GM10248 (cell line): ENCODE data around the gene FAM200B.

Experiments used
- CTCF ChIA-PET: fragments of 300-600 bp; sonication (Branson Sonifier 250); formaldehyde crosslinking; extraction: SDS; loops from one replicate; lab custom pipeline; 2021; ENCODE audit warnings: antibody characterized with exemption; lab: Yijun Ruan, JAX
- POLR2A ChIA-PET: fragments of 350-650 bp; sonication (Branson Sonifier 250); formaldehyde crosslinking; extraction: SDS; loops from one replicate; lab custom pipeline; 2020; ENCODE audit warnings: antibody characterized with exemption; lab: Yijun Ruan, JAX
- DNase-seq: peaks from one replicate; pipeline ENCODE4 v3.0.0; 2012; ENCODE audit errors: extremely low spot score
- CTCF ChIP-seq: IDR thresholded peaks from 2 replicates; pipeline ENCODE4 v1.5.1; 2012; ENCODE audit warnings: mild to moderate bottlenecking, low read depth; ENCODE audit errors: extremely low read depth, missing control alignments, control extremely low read depth

FAM200B gene

GRCh38 chr4:15682242-15683142 is 865 bp downstream of the FAM200B start:
- ChIA-PET POLR2A (no interaction called here), CTCF (interaction anchor here (1.0 to 1.5 kb wide), 5 partner anchors 10 to 38 kb away, joined by 3 to 7 read pairs (median 4); no protein-coding TSS in a partner anchor)
- no peak for TF ChIP-seq CTCF
- DNase-seq, result no peak

GRCh38 chr4:15683143-15683495 is 1.5 kb downstream of the FAM200B start:
- CTCF ChIA-PET, result interaction anchor here (1.0 to 1.5 kb wide), 4 partner anchors 11 to 38 kb away, joined by 3 to 4 read pairs (median 4); no protein-coding TSS in a partner anchor
- no peak for DNase-seq
- no peak for TF ChIP-seq CTCF
- POLR2A ChIA-PET, result no interaction called here

- ChIA-PET POLR2A (no interaction called here), CTCF (interaction anchor here (0.8 to 0.9 kb wide), 2 partner anchors 9 kb away, joined by 3 read pairs; no protein-coding TSS in a partner anchor)
- no peak for DNase-seq
- TF ChIP-seq CTCF, result no peak
These were observed 2.9 kb downstream of the FAM200B start for GRCh38 chr4:15684498-15684897.

- TF ChIP-seq CTCF, result no peak
- no peak for DNase-seq
- ChIA-PET CTCF (interaction anchor here (1.3 kb wide), 1 partner anchor 17 kb away, joined by 3 read pairs; no protein-coding TSS in a partner anchor), POLR2A (no interaction called here)
These were observed 6.4 kb downstream of the FAM200B start for GRCh38 chr4:15688051-15688450.

GRCh38 chr4:15689540-15689939 is 7.9 kb downstream of the FAM200B start:
- ChIA-PET CTCF (no interaction called here), POLR2A (no interaction called here)
- no peak for TF ChIP-seq CTCF
- no peak for DNase-seq

- no peak for TF ChIP-seq CTCF
- ChIA-PET POLR2A (no interaction called here), CTCF (no interaction called here)
- DNase-seq, result no peak
These were observed 8.6 kb downstream of the FAM200B start for GRCh38 chr4:15690020-15690809.
